Suprapubic skin (tissue), 4 donors: ENCODE data around the gene LILRA5. TPM values are rescaled to one million over a fixed set of nuclear protein-coding genes. Genes with fewer than 3 reads are reported as not detected.
"Not testable (repeated sequence)": the region's sequence is repeated elsewhere in the genome, so short reads cannot be mapped to it uniquely, and the experiment has no call there.

Source experiments
- DNase-seq, 2 donors: peaks; one replicate each; pipeline ENCODE4 v3.0.0-alpha.2; 2019; ENCODE audit warnings: low spot score in 2 of 2
- H3K27ac ChIP-seq: fragments of 200-600 bp; sonication (generic); one replicate; pipeline ENCODE4 v1.5.1; 2019
- H3K27me3 ChIP-seq: fragments of 200-600 bp; sonication (generic); one replicate; pipeline ENCODE4 v1.5.1; 2019
- H3K36me3 ChIP-seq: fragments of 200-600 bp; sonication (generic); one replicate; pipeline ENCODE4 v1.5.1; 2019
- H3K4me1 ChIP-seq: fragments of 200-600 bp; sonication (generic); one replicate; pipeline ENCODE4 v1.5.1; 2019
- H3K4me3 ChIP-seq: fragments of 200-600 bp; sonication (generic); one replicate; pipeline ENCODE4 v1.5.1; 2019; ENCODE audit warnings: mild to moderate bottlenecking
- H3K9me3 ChIP-seq: fragments of 200-600 bp; sonication (generic); one replicate; pipeline ENCODE4 v1.5.1; 2019
- EP300 ChIP-seq: sonication (generic); formaldehyde crosslinking; IDR thresholded peaks from one replicate; pipeline ENCODE4 v1.6.1; 2017; ENCODE audit warnings: antibody characterized with exemption
- POLR2A ChIP-seq, 2 donors: fragments of 450-650 bp; IDR thresholded peaks; one replicate each; pipeline ENCODE4 v1.6.1; 2017; ENCODE audit warnings: antibody characterized with exemption in 2 of 2, mild to moderate bottlenecking in 2 of 2, moderate library complexity in 2 of 2
- POLR2AphosphoS5 ChIP-seq, 3 donors: sonication (generic); formaldehyde crosslinking; IDR thresholded peaks; one replicate each; pipeline ENCODE4 v1.6.1; 2017; ENCODE audit warnings: antibody characterized with exemption in 3 of 3
- WGBS: methylation state at CpG from one replicate; pipeline ENCODE4 v1.1.5; 2018; 5-methylcytosine and 5-hydroxymethylcytosine counted together
- total RNA-seq, 4 donors: library from RNA; depleted of rRNA; stranded (reverse); fragments of >200 nt; gene quantifications; one replicate each; pipeline ENCODE4 v1.1.0, GENCODE V29; 2016
- TF ChIP-seq, protein P1 (sequence below), 2 donors: fragments of 200-600 bp in 1 of 2; fragments of 450-650 bp in 1 of 2; sonication (generic) in 1 of 2; IDR thresholded peaks; one replicate each; pipeline ENCODE4 v1.5.1; 2016 to 2019; ENCODE audit warnings: antibody characterized with exemption in 2 of 2, mild to moderate bottlenecking in 1 of 2, moderate library complexity in 1 of 2

LILRA5 gene
- total RNA-seq, 4 donors from 2014 or later = not detected

DNA sequence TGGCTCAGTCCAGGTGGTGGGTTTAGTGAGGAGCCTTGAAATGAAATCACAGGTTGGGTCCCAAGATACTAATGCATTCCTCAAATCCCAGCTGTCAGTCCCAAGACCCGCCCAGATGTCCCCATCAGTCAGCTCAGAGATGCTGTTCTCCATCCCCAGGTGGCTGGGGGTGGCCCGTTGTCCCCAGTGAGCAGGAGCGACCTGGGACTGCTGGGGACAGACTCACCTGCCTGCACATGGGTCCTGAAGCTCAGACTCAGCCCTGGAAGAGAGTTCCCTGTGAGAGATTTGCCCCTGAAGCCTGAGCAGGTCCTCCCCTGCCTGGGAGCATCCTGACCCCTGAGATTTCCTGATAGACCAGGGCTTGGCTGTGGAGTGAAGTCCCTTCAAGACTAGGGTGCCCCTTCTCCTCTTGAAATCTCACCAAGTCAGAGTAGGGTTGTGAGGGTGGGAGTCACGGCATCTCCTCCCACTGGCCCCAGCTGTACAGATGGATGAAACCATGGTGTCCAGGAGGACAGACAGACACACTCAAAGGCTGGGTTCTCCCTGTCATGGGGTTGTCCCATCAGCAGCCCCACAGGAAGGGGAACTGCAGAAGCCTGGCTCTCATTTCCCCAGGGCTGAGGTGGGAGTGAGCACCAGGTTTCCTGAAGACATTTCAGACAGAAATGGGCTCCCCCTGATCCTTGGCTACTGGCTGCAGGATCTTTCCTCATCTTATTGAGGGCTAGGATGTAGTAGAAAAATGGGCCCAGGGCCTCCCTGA is 14.4 kb downstream of the LILRA5 start:
- H3K27ac ChIP-seq = no peak overlapping the region
- no peaks in the 10 kb centered on the region for H3K9me3 ChIP-seq
- H3K27me3 ChIP-seq = peaks cover 12% of the 10 kb centered on the region
- no peaks in the 10 kb centered on the region for H3K36me3 ChIP-seq
- H3K4me3 ChIP-seq = no peak overlapping the region
- H3K4me1 ChIP-seq = no peaks in the 10 kb centered on the region
- no peak for TF ChIP-seq POLR2A (IDR thresholded peaks at IDR 0.05)
- WGBS = no CpG with 5 or more reads among the region's 4 CpGs
- peak in 1 of 2 donors; percentile 29 for DNase-seq

DNA sequence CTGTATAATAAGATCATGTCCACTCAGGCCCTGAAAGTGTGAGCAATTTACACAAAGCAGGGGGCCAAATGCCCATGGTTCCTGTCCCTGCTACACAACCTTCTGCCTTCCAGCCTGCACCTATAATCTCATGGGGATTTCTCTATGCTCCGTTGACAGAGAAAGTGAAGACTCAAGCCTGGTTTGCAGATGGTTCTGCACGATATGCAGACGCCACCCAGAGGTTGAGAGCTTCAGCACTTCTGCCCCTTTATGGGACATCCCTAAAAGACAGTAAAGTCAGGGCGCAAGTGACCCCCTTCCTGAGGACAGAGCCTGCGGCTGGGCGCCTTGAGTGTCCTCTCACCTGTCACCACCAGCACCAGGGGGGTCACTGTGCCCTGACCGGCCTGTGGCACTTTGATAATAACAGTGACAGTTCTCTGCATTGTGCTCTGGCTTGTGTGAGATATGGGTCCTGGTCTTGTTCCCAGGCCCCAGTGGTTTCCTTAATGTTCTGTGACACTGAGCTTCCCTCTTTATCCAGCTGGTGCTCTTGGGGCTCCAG is 15.1 kb downstream of the LILRA5 start:
- peak in 1 of 2 donors; percentile 57 for DNase-seq
- TF ChIP-seq POLR2AphosphoS5 (IDR thresholded peaks at IDR 0.05) (no peak), POLR2A (IDR thresholded peaks at IDR 0.05) (no peak), EP300 (no peak)
- TF ChIP-seq, protein P1, sequence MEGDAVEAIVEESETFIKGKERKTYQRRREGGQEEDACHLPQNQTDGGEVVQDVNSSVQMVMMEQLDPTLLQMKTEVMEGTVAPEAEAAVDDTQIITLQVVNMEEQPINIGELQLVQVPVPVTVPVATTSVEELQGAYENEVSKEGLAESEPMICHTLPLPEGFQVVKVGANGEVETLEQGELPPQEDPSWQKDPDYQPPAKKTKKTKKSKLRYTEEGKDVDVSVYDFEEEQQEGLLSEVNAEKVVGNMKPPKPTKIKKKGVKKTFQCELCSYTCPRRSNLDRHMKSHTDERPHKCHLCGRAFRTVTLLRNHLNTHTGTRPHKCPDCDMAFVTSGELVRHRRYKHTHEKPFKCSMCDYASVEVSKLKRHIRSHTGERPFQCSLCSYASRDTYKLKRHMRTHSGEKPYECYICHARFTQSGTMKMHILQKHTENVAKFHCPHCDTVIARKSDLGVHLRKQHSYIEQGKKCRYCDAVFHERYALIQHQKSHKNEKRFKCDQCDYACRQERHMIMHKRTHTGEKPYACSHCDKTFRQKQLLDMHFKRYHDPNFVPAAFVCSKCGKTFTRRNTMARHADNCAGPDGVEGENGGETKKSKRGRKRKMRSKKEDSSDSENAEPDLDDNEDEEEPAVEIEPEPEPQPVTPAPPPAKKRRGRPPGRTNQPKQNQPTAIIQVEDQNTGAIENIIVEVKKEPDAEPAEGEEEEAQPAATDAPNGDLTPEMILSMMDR (IDR thresholded peaks at IDR 0.05) = no peak
- Histone ChIP-seq H3K4me1 (no peaks in the 10 kb centered on the region), H3K27me3 (peaks cover 12% of the 10 kb centered on the region), H3K36me3 (no peaks in the 10 kb centered on the region), H3K27ac (no peak overlapping the region), H3K4me3 (no peak overlapping the region), H3K9me3 (no peaks in the 10 kb centered on the region)
- WGBS = 25% methylated on average over 4 of the region's 7 CpGs

- Histone ChIP-seq H3K27ac (no peak overlapping the region), H3K36me3 (no peaks in the 10 kb centered on the region), H3K27me3 (peaks cover 6% of the 10 kb centered on the region), H3K9me3 (no peaks in the 10 kb centered on the region), H3K4me3 (no peak overlapping the region), H3K4me1 (no peaks in the 10 kb centered on the region)
- WGBS = 83% methylated on average over 6 of the region's 6 CpGs
- TF ChIP-seq POLR2A (IDR thresholded peaks at IDR 0.05) (no peak), POLR2AphosphoS5 (IDR thresholded peaks at IDR 0.05) (no peak), EP300 (no peak)
- TF ChIP-seq, protein P1 (IDR thresholded peaks at IDR 0.05) = no peak
- DNase-seq = peak in 1 of 2 donors; percentile 23
These were observed 18.4 kb downstream of the LILRA5 start for GRCh38 chr19:54294539-54294938.

- H3K36me3 ChIP-seq, H3K9me3 ChIP-seq, H3K4me1 ChIP-seq, H3K4me3 ChIP-seq, H3K27ac ChIP-seq, H3K27me3 ChIP-seq: not testable (repeated sequence)
- whole genome bisulfite sequencing = 79% methylated on average over 8 of the region's 8 CpGs
- DNase-seq = peak in 1 of 2 donors; percentile 23
These were observed 23.8 kb downstream of the LILRA5 start for GRCh38 chr19:54289160-54289559.

- TF ChIP-seq EP300 (no peak), POLR2A (IDR thresholded peaks at IDR 0.05) (no peak), POLR2AphosphoS5 (IDR thresholded peaks at IDR 0.05) (no peak)
- TF ChIP-seq, protein P1 (IDR thresholded peaks at IDR 0.05) = no peak
- H3K9me3 ChIP-seq = no peaks in the 10 kb centered on the region
These were observed 25.5 kb downstream of the LILRA5 start for GRCh38 chr19:54287456-54287855.

GRCh38 chr19:54286283-54286682 is 26.7 kb downstream of the LILRA5 start:
- 79% methylated on average over 6 of the region's 10 CpGs for WGBS
- not testable (repeated sequence) for H3K27me3 ChIP-seq, H3K4me3 ChIP-seq, H3K27ac ChIP-seq, DNase-seq, H3K9me3 ChIP-seq, H3K4me1 ChIP-seq, H3K36me3 ChIP-seq

More at GRCh38 chr19:54287456-54287855, 25.5 kb downstream of the LILRA5 start:
- DNase-seq = no peak
- peaks cover 6% of the 10 kb centered on the region for H3K27me3 ChIP-seq
- 44% methylated on average over 4 of the region's 4 CpGs for WGBS
- no peak overlapping the region for H3K4me3 ChIP-seq
- H3K27ac ChIP-seq = no peak overlapping the region
- no peaks in the 10 kb centered on the region for H3K36me3 ChIP-seq
- H3K4me1 ChIP-seq = no peaks in the 10 kb centered on the region

DNA sequence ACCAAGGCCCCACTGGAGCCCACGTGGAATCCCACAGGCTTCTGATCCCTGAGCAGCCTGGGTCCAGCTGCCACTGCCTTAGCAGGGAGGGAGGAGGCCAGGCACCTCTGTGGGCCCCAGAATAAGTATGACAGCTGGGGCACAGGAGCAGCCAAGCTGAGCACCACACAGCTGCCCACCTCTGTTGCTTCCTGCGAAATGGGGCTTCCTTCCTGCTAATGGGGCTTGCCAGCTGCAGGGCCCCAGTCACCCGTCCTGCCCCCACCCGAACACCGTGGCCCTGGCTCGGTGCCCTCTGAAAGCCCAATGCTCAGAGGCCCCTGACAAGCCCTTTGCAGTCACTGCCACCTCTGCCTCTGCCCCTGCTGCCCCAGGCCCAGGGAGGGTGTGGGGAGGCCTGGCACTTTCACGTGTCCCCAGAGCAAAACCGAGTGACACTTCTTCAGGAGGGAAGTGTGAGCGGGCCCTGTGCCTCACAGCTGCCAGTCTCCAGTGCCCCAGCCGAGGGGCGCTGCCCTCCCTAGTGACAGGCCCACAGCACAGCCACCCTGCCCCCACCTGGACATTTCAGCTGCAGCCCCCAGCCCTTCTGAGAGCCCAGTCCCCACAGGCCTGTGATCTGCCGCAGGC is 27.4 kb downstream of the LILRA5 start:
- H3K4me1 ChIP-seq, H3K36me3 ChIP-seq, H3K27ac ChIP-seq, H3K27me3 ChIP-seq, H3K9me3 ChIP-seq, H3K4me3 ChIP-seq: not testable (repeated sequence)
- DNase-seq = peak in 1 of 2 donors; percentile 72
- WGBS = 68% methylated on average over 3 of the region's 12 CpGs
